Measurements from ENCODE around the gene EEFSEC.

EEFSEC gene

DNA sequence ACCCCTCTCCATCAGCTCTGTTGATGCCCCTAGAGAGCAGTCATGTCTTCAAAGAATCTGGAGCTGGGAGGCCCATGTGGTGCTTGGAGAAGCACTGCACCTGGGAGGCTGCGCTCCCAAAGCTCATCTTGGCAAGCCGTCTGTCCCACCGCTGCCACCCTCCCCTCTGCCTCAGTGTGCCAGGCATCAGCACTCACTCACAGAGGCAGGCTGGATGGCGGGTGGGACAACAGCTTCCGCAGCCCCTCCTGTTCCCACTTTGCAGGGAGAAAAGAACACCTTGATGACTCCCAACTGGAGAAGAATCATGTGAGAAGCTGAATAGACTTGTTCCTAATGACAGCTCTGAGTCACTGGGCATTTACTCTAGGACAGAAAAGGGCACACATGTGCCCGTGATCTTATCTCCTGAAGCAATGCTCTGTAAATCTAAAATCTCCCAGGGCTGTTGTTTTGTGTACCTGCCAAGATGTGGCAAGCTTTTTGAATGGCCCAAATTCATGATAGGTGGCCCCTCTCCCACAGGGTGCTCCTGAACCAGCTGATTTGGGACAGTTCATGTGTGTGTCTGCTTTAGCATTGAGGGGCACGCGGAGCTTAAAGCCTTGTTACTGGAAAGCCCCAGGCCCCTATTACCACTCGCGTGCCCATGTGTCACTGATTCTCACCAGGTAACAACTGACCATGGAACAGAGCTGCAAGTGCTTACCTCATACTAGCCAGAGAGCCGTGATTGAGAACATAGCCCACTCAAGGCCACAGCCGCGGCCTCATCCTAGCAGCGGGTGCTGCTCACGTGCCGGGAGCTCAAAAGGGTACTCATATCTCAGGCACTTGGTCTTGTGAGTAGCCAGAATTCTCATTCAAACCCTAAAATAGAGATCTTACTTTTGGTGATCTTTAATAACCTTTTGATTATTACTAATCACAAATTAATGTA is 209.0 kb downstream of the EEFSEC start:
- no peak overlapping the region for H2AFZ ChIP-seq (ENCODE audit: low read depth, low read length)
- no peak overlapping the region for H3K9ac ChIP-seq (ENCODE audit: low read length)
- H4K20me1 ChIP-seq (ENCODE audit: insufficient read depth, low read length), result no peaks in the 10 kb centered on the region
- no peaks in the 10 kb centered on the region for H3K4me1 ChIP-seq (ENCODE audit: low read length)
- no peak overlapping the region for H3K27ac ChIP-seq (ENCODE audit: low read length)
- no peaks in the 10 kb centered on the region for H3K9me3 ChIP-seq (ENCODE audit: insufficient read depth, low read length)
- TF ChIP-seq, protein P1, sequence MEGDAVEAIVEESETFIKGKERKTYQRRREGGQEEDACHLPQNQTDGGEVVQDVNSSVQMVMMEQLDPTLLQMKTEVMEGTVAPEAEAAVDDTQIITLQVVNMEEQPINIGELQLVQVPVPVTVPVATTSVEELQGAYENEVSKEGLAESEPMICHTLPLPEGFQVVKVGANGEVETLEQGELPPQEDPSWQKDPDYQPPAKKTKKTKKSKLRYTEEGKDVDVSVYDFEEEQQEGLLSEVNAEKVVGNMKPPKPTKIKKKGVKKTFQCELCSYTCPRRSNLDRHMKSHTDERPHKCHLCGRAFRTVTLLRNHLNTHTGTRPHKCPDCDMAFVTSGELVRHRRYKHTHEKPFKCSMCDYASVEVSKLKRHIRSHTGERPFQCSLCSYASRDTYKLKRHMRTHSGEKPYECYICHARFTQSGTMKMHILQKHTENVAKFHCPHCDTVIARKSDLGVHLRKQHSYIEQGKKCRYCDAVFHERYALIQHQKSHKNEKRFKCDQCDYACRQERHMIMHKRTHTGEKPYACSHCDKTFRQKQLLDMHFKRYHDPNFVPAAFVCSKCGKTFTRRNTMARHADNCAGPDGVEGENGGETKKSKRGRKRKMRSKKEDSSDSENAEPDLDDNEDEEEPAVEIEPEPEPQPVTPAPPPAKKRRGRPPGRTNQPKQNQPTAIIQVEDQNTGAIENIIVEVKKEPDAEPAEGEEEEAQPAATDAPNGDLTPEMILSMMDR (IDR thresholded peaks at IDR 0.05; ENCODE audit: low read depth, low read length), result no peak
- TF ChIP-seq EZH2phosphoT487 (IDR thresholded peaks at IDR 0.05; ENCODE audit: low read depth), result no peak
- H3K36me3 ChIP-seq (replicated peaks; ENCODE audit: low read depth, low read length), result no peaks in the 10 kb centered on the region
- H3K4me2 ChIP-seq (ENCODE audit: low read length), result no peak overlapping the region
- no peak overlapping the region for H3K4me3 ChIP-seq (ENCODE audit: low read length)
- no peaks in the 10 kb centered on the region for H3K27me3 ChIP-seq (ENCODE audit: low read depth, low read length)
- H3K79me2 ChIP-seq (ENCODE audit: low read length), result no peaks in the 10 kb centered on the region

DNA sequence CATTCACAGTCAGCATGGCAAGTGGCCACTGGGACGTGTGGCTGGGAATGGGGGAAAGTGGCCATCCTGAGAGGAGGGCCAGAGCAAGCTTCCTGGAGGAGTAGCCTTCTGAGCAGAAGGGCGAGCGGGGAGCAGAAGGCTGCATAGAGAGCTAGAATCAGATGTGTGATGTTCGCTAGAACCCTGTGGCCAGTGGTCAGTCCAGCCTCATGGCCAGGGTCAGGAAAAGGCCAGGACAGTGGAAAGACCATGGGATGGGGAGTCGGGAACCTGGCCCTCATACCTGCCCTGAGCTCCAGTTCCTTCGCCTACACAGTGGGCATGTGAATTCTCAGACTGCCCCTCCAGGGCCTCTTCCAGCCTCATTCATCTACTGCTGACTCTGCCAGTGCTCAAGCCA is 211.0 kb downstream of the EEFSEC start:
- Histone ChIP-seq H3K4me3 (ENCODE audit: low read length) (no peak overlapping the region), H3K9ac (ENCODE audit: low read length) (no peak overlapping the region), H2AFZ (ENCODE audit: low read depth, low read length) (no peak overlapping the region), H4K20me1 (ENCODE audit: insufficient read depth, low read length) (no peaks in the 10 kb centered on the region), H3K79me2 (ENCODE audit: low read length) (no peaks in the 10 kb centered on the region), H3K4me2 (ENCODE audit: low read length) (no peak overlapping the region), H3K27ac (ENCODE audit: low read length) (no peak overlapping the region), H3K27me3 (ENCODE audit: low read depth, low read length) (no peaks in the 10 kb centered on the region), H3K36me3 (replicated peaks; ENCODE audit: low read depth, low read length) (no peaks in the 10 kb centered on the region), H3K4me1 (ENCODE audit: low read length) (no peaks in the 10 kb centered on the region), H3K9me3 (ENCODE audit: insufficient read depth, low read length) (no peaks in the 10 kb centered on the region)
- TF ChIP-seq EZH2phosphoT487 (IDR thresholded peaks at IDR 0.05; ENCODE audit: low read depth), result no peak
- TF ChIP-seq, protein P1 (IDR thresholded peaks at IDR 0.05; ENCODE audit: low read depth, low read length), result no peak

DNA sequence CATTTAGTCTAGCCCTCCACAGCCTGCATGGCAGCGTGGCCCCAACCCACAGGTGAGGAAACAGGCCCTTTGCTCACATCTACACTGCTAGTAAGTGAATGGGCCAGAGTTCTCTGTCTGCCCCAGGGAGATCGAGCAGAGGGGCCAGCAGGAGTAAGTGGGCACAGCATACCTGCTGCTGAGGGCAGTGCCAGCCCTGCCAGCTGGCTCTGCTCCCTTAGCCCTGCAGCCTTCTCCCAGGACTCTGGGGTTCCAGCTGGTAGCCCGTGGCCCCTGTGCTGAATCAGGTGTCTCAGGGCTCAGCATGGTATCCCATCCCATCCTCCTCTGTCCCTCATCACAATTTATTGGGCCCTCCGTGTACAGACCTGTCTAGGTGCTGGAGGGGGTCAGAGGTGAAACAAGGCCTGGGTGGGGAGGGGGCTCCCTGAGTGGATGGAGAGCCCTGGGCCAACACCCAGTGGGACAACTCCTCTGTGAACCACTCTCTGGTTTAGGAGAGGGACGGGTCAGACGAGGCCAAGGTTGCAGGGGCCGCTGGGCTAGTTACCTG is 211.6 kb downstream of the EEFSEC start:
- Histone ChIP-seq H3K9me3 (ENCODE audit: insufficient read depth, low read length) (no peaks in the 10 kb centered on the region), H3K79me2 (ENCODE audit: low read length) (no peaks in the 10 kb centered on the region), H3K27me3 (ENCODE audit: low read depth, low read length) (no peaks in the 10 kb centered on the region), H3K4me3 (ENCODE audit: low read length) (no peak overlapping the region), H3K4me1 (ENCODE audit: low read length) (no peaks in the 10 kb centered on the region), H4K20me1 (ENCODE audit: insufficient read depth, low read length) (no peaks in the 10 kb centered on the region), H3K9ac (ENCODE audit: low read length) (no peak overlapping the region), H3K27ac (ENCODE audit: low read length) (no peak overlapping the region), H3K36me3 (replicated peaks; ENCODE audit: low read depth, low read length) (no peaks in the 10 kb centered on the region), H2AFZ (ENCODE audit: low read depth, low read length) (no peak overlapping the region), H3K4me2 (ENCODE audit: low read length) (no peak overlapping the region)
- TF ChIP-seq, protein P1 (IDR thresholded peaks at IDR 0.05; ENCODE audit: low read depth, low read length), result no peak
- TF ChIP-seq EZH2phosphoT487 (IDR thresholded peaks at IDR 0.05; ENCODE audit: low read depth), result no peak

DNA sequence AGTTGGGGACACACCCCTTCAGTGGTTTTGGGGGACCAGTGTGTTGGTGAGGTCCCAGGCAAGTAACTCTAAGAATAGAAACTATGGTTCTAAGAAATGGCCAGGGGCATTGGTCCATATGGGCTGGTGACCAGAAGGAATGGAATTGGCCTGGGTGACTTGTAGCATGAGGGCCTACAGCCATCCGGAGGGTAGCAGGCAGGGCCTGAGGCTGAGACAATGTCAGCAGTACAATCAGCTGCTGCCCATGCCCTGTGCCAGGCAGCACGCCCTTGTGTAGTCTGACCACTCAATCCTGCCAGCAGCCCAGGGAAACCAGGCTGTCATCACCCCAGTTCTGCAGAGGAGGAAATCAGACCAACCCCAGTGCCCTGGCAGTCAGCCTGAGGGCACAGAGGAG is 212.9 kb downstream of the EEFSEC start:
- H3K4me1 ChIP-seq (ENCODE audit: low read length), result no peaks in the 10 kb centered on the region
- H3K4me2 ChIP-seq (ENCODE audit: low read length), result no peak overlapping the region
- no peak overlapping the region for H3K27ac ChIP-seq (ENCODE audit: low read length)
- no peak overlapping the region for H3K9ac ChIP-seq (ENCODE audit: low read length)
- H2AFZ ChIP-seq (ENCODE audit: low read depth, low read length), result no peak overlapping the region
- H3K9me3 ChIP-seq (ENCODE audit: insufficient read depth, low read length), result no peaks in the 10 kb centered on the region
- H3K4me3 ChIP-seq (ENCODE audit: low read length), result no peak overlapping the region
- no peaks in the 10 kb centered on the region for H3K36me3 ChIP-seq (replicated peaks; ENCODE audit: low read depth, low read length)
- no peaks in the 10 kb centered on the region for H3K79me2 ChIP-seq (ENCODE audit: low read length)
- no peaks in the 10 kb centered on the region for H3K27me3 ChIP-seq (ENCODE audit: low read depth, low read length)
- no peaks in the 10 kb centered on the region for H4K20me1 ChIP-seq (ENCODE audit: insufficient read depth, low read length)
- TF ChIP-seq, protein P1 (IDR thresholded peaks at IDR 0.05; ENCODE audit: low read depth, low read length), result no peak
- TF ChIP-seq EZH2phosphoT487 (IDR thresholded peaks at IDR 0.05; ENCODE audit: low read depth), result no peak

Data from OCI-LY3 (cell line).